Stimulated activated naive CD8-positive, alpha-beta T cell treated with anti-CD3 and anti-CD28 coated beads, Interleukin-15, Interleukin-2, amounts not matched to agents 100 U/mL and 50 U/mL, for 24 hours (primary cell): ENCODE measurements around the gene ZNF384.
A peak's percentile ranks its signal among the peaks of the same experiment; 100 is the strongest.

Experiments used
- ATAC-seq: fragments of 150-1000 bp; cut with Tn5 transposase; one replicate; pipeline ENCODE4 v1.10.0; 2021
- DNase-seq: peaks from one replicate; pipeline ENCODE4 v3.0.0; 2021

ZNF384 gene

GRCh38 chr12:6653342-6653741 is 35.8 kb downstream of the ZNF384 start:
- no peak for ATAC-seq
- no peak for DNase-seq

- ATAC-seq (no peak), DNase-seq (no peak)
Measured at GRCh38 chr12:6652391-6652790, 36.8 kb downstream of the ZNF384 start.

- DNase-seq (no peak), ATAC-seq (no peak)
Measured at GRCh38 chr12:6650832-6651231, 38.3 kb downstream of the ZNF384 start.

GRCh38 chr12:6647083-6647604 is 42.0 kb downstream of the ZNF384 start, which contains the start of gene ACRBP:
Gene ACRBP (minus strand): TSS chr12:6647432. CDS start chr12:6647366, 66 bp downstream.
- DNase-seq (peak; percentile 56), ATAC-seq (peak; percentile 51)

GRCh38 chr12:6646276-6647082 is 42.7 kb downstream of the ZNF384 start:
- no peak for ATAC-seq
- no peak for DNase-seq

- ATAC-seq (no peak), DNase-seq (no peak)
Measured at GRCh38 chr12:6644903-6645302, 44.3 kb downstream of the ZNF384 start.

- ATAC-seq (no peak), DNase-seq (no peak)
Measured at GRCh38 chr12:6644257-6644596, 44.9 kb downstream of the ZNF384 start.

GRCh38 chr12:6643569-6644256 is 45.5 kb downstream of the ZNF384 start:
- ATAC-seq (no peak), DNase-seq (no peak)

- no peak for ATAC-seq
- DNase-seq = no peak
Measured at GRCh38 chr12:6641131-6641530, 48.0 kb downstream of the ZNF384 start.

GRCh38 chr12:6640497-6640896 is 48.7 kb downstream of the ZNF384 start:
- ATAC-seq (no peak), DNase-seq (no peak)

GRCh38 chr12:6639151-6639801 is 49.9 kb downstream of the ZNF384 start:
- DNase-seq (no peak), ATAC-seq (no peak)

- ATAC-seq (no peak), DNase-seq (no peak)
Measured at GRCh38 chr12:6638305-6638704, 50.9 kb downstream of the ZNF384 start.

GRCh38 chr12:6635856-6636531 is 53.2 kb downstream of the ZNF384 start, which contains the start of gene LPAR5:
Gene LPAR5 (minus strand): TSS chr12:6635959. CDS start chr12:6621248, 14,711 bp downstream.
- peak; percentile 62 for DNase-seq

GRCh38 chr12:6635375-6635855 is 53.8 kb downstream of the ZNF384 start:
- peak; percentile 78 for DNase-seq
- ATAC-seq = peak; percentile 91

More at GRCh38 chr12:6635856-6636531, 53.2 kb downstream of the ZNF384 start, which contains the start of gene LPAR5:
- peak; percentile 65 for ATAC-seq

- DNase-seq (peak; percentile 60), ATAC-seq (peak; percentile 33)
Measured at GRCh38 chr12:6632026-6632983, 56.9 kb downstream of the ZNF384 start.

GRCh38 chr12:6631549-6631961 is 57.6 kb downstream of the ZNF384 start:
- peak; percentile 8 for ATAC-seq
- peak; percentile 42 for DNase-seq

GRCh38 chr12:6630736-6631135 is 58.4 kb downstream of the ZNF384 start:
- ATAC-seq = no peak
- no peak for DNase-seq

- DNase-seq = no peak
- peak; percentile 41 for ATAC-seq
Measured at GRCh38 chr12:6627616-6628015, 61.6 kb downstream of the ZNF384 start.

GRCh38 chr12:6626654-6627283 is 62.4 kb downstream of the ZNF384 start:
- DNase-seq (no peak), ATAC-seq (no peak)

- DNase-seq = no peak
- no peak for ATAC-seq
Measured at GRCh38 chr12:6620885-6621274, 68.3 kb downstream of the ZNF384 start.
